ENCODE measurements around the gene PPL. TPM values are rescaled to one million over a fixed set of nuclear protein-coding genes. Genes with fewer than 3 reads are reported as not detected.
"Not testable (repeated sequence)": the region's sequence is repeated elsewhere in the genome, so short reads cannot be mapped to it uniquely, and the experiment has no call there.

Gene PPL
- total and polyA plus RNA-seq, 2 of the 13 experiments (the other 11 are each of a cell fraction or from before 2014, with no cell fraction given) = 5.7 to 6.6 TPM

DNA sequence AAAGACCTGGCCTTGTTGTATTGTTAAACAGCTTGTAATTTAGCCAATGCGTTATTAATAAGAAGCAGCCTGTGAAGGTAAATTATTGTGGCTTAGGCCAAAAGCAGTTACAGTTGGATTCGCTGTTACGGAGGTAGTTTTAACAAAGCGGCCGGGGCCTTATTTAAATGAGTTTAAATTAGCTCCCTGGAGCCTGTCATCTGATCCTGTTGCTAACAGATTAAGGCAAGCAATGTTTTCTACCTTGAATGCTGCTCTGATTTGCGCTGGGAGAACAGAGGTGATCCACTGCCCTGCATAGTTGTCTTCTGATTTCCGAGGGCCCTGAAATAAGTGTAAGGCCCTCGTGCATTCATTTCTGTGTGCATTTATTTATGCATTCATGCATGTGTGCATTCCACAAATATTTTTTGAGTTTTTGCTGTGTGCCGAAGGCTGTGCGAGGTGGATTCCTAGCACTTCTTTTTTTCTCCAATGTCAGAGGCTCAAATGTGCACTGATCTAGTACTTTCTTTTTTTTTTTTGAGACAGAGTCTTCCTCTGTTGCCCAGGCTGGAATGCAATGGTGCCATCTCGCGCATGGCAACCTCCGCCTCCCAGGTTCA is 32.0 kb upstream of the PPL start (continued):
- no peak for TF ChIP-seq SYNCRIP (IDR thresholded peaks at IDR 0.05; ENCODE audit: insufficient read depth, low read depth, low read length)
- TF ChIP-seq ZSCAN21 (CRISPR knock-in tag; IDR thresholded peaks at IDR 0.05; ENCODE audit: borderline replicate concordance) = no peak
- no peak for TF ChIP-seq FOXO1 (CRISPR knock-in tag; IDR thresholded peaks at IDR 0.05)
- no peak for TF ChIP-seq BHLHE40 (IDR thresholded peaks at IDR 0.05; ENCODE audit: low read length)
- no peak for TF ChIP-seq RBM22 (optimal IDR thresholded peaks at IDR 0.05; ENCODE audit: low read length)
- TF ChIP-seq, protein P1, sequence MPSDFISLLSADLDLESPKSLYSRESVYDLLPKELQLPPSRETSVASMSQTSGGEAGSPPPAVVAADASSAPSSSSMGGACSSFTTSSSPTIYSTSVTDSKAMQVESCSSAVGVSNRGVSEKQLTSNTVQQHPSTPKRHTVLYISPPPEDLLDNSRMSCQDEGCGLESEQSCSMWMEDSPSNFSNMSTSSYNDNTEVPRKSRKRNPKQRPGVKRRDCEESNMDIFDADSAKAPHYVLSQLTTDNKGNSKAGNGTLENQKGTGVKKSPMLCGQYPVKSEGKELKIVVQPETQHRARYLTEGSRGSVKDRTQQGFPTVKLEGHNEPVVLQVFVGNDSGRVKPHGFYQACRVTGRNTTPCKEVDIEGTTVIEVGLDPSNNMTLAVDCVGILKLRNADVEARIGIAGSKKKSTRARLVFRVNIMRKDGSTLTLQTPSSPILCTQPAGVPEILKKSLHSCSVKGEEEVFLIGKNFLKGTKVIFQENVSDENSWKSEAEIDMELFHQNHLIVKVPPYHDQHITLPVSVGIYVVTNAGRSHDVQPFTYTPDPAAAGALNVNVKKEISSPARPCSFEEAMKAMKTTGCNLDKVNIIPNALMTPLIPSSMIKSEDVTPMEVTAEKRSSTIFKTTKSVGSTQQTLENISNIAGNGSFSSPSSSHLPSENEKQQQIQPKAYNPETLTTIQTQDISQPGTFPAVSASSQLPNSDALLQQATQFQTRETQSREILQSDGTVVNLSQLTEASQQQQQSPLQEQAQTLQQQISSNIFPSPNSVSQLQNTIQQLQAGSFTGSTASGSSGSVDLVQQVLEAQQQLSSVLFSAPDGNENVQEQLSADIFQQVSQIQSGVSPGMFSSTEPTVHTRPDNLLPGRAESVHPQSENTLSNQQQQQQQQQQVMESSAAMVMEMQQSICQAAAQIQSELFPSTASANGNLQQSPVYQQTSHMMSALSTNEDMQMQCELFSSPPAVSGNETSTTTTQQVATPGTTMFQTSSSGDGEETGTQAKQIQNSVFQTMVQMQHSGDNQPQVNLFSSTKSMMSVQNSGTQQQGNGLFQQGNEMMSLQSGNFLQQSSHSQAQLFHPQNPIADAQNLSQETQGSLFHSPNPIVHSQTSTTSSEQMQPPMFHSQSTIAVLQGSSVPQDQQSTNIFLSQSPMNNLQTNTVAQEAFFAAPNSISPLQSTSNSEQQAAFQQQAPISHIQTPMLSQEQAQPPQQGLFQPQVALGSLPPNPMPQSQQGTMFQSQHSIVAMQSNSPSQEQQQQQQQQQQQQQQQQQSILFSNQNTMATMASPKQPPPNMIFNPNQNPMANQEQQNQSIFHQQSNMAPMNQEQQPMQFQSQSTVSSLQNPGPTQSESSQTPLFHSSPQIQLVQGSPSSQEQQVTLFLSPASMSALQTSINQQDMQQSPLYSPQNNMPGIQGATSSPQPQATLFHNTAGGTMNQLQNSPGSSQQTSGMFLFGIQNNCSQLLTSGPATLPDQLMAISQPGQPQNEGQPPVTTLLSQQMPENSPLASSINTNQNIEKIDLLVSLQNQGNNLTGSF (CRISPR knock-in tag; IDR thresholded peaks at IDR 0.05) = no peak
- TF ChIP-seq HOXA5 (CRISPR knock-in tag; IDR thresholded peaks at IDR 0.05) = no peak

DNA sequence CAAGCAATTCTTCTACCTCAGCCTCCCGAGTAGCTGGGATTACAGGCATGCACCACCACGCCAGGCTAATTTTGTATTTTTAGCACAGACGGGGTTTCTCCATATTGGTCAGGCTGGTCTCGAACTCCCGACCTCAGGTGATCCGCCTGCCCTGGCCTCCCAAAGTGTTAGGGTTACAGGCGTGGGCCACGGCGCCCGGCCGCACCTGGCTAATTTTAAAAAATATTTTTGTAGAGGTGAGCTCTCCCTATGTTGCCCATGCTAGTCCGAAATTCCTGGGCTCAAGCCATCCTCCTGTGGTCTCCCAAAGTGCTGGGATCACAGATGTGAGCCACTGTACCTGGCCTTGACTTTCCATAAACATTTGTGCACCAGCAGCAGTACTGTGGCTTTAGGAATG is 31.3 kb upstream of the PPL start:
- FAIRE-seq; H3K36me3 ChIP-seq (replicated peaks in 1 of 2; ENCODE audit: control insufficient read depth in 1 of 2, insufficient read depth in 2 of 2, low read length in 2 of 2); H2AFZ ChIP-seq (ENCODE audit: low read length); H3K79me2 ChIP-seq (ENCODE audit: insufficient read depth, low read length); ATAC-seq; H3K27ac ChIP-seq (ENCODE audit: extremely low read length, insufficient read depth, low read length); H3K9me3 ChIP-seq (ENCODE audit: low read length); H3K4me2 ChIP-seq (ENCODE audit: low read depth, low read length); POLR2A ChIA-PET; H4K20me1 ChIP-seq (ENCODE audit: insufficient read depth, low read length); H3K9ac ChIP-seq (ENCODE audit: insufficient read depth, low read depth, low read length); BruUV-seq (replicated peaks); DNase-seq (ENCODE audit: low spot score); intact Hi-C loops (cut with micrococcal nuclease; ENCODE audit: unreplicated experiment); H3K4me3 ChIP-seq (replicated peaks in 1 of 3; ENCODE audit: insufficient read depth in 1 of 3, low read depth in 2 of 3, low read length in 3 of 3); CTCF ChIA-PET (ENCODE audit: low intra/inter-chr PET ratio, low total read pairs): not testable (repeated sequence)
- Histone ChIP-seq H3K27me3 (ENCODE audit: control insufficient read depth in 1 of 2, insufficient read depth in 2 of 2, low read length in 2 of 2) (peaks cover 0 to 19% of the 10 kb centered on the region in 2 experiments; a peak in 3 of 5 replicates), H3K4me1 (ENCODE audit: insufficient read depth, low read length) (peaks cover 18% of the 10 kb centered on the region)
- WGBS (ENCODE audit: low lambda C conversion rate) = 58% methylated on average over 12 of the region's 12 CpGs
- in situ Hi-C loops (cut with HindIII; ENCODE audit: extremely low pct_ligation_motif_present, low pct_unique_long_range_greater_than_20kb) = loop anchor here (25.0 kb wide), 1 partner anchor 456 kb away; no protein-coding TSS in a partner anchor

All from HepG2 (cell line).